NCI-H2081 (cell line): ENCODE measurements around the gene GJA10.
"Not testable (repeated sequence)": the region's sequence is repeated elsewhere in the genome, so short reads cannot be mapped to it uniquely, and the experiment has no call there.

Experiments used
- DNase-seq, 2 experiments: peaks; one replicate each; lab custom pipeline; 2025; lab: John Stamatoyannopoulos, UW

GJA10 gene

DNA sequence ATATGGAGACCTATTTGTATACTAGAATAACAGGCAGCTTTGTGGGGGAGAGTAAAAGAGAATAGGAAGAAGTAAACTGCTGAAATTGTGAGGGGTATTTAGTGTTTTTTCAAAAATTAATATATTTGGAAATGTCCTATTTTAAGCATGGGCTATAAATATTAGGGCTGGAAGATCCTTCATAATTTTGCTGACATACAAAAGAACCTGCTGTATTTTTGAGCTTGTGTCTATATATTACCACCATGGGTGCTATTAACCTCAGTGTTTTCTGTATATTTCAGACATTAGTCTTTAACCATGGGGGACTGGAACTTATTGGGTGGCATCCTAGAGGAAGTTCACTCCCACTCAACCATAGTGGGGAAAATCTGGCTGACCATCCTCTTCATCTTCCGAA, at the start of gene GJA10:
TSS of gene GJA10 (plus strand) at position 301 of the 400 bp plus-strand sequence. CDS start at position 301, 0 bp downstream.
- no peak for DNase-seq

GRCh38 chr6:89847513-89847912, 46.8 kb upstream of the GJA10 start:
- DNase-seq = not testable (repeated sequence)

DNA sequence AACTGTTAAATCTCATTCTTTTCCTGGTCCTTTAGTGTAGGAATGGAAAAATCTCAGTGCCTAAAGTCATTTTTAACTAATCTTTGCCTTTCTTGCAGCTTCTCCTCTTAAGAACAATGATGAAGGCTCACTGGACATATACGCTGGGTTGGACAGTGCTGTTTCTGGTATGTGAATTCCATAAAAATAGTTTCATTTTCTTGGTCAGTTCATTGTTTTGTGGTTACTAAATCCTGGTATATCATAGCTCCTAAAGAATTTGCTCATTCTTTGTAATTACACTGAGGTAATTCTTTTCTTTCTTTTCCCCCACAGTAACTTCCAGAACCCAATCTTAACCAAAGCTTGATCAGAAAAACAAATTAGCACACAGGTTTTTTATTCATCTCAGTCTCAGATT, 41.2 kb upstream of the GJA10 start:
- DNase-seq = no peak

GRCh38 chr6:89858041-89858440, 36.2 kb upstream of the GJA10 start:
- no peak for DNase-seq

DNA sequence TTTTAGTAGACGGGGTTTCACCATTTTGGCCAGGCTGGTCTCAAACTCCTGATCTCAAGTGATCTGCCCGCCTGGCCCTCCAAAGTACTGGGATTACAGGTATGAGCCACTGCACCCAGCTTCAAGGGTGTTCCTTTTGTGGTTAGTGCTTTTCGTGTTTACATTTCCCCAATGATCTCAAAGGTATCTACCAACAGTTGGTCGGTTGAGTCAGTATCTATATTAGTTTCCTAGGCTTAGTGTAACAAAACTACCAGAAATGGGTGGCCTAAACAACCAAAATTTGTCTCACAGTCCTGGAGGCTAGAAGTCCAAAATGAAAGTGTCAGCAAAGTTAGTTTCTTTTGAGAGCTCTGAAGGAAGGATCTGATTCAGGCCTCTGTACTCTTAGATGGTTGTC, 34.5 kb upstream of the GJA10 start:
- DNase-seq = no peak

GRCh38 chr6:89862273-89862672, 32.0 kb upstream of the GJA10 start:
- no peak for DNase-seq

- no peak for DNase-seq
Observed at GRCh38 chr6:89862698-89863097, 31.6 kb upstream of the GJA10 start.

DNA sequence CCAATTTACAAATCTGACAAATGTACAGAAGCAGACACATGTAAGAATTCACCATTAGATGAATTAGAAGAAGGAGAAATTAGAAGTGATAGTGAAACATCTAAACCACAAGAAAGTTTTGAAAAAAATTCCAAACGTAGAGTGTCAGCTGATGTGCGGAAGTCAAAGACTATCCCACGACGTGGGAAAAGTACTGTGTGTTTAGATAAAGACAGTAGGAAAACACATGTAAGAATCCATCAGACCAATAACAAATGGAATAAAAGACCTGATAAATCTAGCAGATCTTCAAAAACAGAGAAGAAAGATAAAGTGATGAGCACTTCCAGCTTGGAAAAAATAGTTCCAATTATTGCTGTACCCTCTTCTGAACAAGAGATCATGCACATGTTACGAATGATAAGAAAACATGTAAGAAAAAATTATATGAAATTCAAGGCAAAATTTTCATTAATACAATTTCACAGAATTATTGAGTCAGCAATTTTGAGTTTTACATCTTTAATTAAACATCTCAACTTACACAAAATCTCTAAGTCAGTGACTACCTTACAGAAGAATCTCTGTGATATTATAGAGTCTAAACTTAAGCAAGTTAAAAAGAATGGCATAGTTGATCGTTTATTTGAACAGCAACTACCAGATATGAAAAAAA, 28.1 kb upstream of the GJA10 start:
- no peak for DNase-seq

- DNase-seq = no peak
Observed at GRCh38 chr6:89873721-89874120, 20.5 kb upstream of the GJA10 start.

DNA sequence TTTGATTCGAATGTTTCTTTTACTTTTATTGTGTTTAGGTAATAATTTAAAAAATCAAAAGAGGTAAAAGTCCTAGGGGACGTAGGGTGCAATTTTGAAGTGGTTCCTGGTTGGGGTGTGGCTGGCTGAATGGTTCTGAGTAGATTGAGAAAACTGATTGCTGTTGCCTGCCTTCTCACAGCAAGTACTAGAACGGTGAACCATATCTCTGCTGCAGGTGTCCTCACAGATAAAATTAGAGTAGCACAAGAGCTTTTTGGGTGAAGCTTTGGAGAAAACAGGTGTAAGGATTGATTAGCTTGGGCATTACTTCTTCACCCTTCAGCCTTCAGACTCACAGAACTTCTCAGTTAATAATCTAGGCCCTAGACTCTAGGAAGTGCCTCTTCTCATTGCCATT, 19.8 kb upstream of the GJA10 start:
- DNase-seq = no peak

DNA sequence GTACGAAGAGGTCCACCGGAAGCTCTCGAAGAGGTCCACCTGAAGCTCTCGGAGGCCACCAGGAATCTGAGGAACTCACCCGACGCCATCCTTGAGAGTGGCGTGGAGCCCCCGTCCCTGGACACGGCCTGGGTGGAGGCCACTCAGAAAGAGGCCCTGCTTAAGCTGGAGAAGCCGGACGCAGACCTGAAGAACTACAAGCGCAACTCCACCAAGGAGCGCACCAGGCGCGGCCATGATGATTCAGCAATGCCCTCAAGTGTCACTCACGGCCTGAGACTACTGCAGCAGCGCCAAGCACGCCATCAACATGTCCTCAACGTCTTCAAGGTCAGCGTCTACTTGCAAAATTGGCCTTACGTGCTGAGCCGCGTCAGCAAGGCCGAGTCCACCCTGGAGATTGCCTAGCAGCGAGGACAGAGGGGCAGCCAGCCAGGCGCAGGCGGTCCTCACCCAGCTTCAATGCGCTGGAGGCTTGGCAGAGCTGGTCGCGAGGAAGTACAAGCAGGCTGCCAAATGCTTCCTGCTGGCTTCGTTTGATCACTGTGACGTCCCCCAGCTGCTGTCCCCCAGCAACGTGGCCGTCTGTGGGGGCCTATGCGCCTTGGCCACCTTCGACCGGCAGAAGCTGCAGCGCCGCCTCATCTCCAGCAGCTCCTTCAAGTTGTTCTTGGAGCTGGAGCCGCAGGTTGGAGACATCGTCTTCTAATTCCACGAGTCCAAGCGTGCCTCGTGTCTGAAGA, 7.7 kb upstream of the GJA10 start:
- no peak for DNase-seq

DNA sequence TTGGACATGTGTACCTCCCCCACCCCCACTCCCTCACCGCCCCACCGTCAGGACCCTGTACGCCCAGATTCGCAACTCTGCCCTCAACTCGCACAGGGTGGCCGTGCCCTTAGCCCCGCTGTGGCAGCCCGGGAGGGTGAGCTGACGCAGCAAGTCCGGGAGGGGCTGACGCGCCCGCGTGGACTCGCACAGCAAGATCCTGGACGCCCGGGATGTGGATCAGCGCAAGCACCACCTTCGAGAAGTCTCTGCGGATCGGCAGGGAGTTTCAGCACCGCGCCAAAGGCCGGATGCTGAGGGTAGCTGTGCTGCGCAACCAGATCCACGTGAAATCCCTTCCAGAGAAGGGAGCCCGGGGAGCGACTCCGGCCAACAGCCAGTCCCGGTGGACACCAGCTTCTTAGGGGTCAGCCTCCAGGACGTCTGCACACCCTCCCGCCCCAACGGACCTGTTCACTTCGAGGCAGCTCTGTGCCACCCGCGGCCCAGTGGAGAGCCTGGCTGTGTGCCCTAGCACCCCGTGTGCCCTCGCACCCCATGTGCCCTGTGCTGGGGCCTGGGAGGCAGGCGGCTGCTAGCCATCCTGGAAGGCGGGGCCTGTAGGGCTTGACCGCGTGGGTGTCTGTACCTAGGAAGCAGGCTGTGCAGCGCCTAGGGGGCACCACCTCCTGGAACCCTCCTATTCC, 6.7 kb upstream of the GJA10 start:
- no peak for DNase-seq

- DNase-seq = no peak
Observed at GRCh38 chr6:89888138-89888514, 6.1 kb upstream of the GJA10 start.

DNA sequence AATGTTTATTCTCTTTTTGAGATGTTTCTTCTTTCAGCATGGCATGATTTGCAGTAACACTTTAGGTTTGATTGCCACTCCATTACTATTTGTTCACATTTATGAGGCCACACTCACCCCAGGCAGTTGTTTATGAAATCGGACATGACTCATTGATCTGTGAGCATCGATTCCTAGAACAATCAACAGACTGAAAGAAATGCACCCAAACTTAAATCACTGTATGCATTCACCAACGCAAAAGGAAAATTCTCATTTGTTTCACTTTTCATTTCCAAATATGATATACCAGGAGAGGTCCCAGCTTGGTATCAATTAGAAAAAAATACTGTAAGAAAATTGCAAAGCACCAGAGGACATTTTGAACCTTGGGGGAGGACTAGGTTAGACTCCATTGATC, 5.4 kb upstream of the GJA10 start:
- no peak for DNase-seq

DNA sequence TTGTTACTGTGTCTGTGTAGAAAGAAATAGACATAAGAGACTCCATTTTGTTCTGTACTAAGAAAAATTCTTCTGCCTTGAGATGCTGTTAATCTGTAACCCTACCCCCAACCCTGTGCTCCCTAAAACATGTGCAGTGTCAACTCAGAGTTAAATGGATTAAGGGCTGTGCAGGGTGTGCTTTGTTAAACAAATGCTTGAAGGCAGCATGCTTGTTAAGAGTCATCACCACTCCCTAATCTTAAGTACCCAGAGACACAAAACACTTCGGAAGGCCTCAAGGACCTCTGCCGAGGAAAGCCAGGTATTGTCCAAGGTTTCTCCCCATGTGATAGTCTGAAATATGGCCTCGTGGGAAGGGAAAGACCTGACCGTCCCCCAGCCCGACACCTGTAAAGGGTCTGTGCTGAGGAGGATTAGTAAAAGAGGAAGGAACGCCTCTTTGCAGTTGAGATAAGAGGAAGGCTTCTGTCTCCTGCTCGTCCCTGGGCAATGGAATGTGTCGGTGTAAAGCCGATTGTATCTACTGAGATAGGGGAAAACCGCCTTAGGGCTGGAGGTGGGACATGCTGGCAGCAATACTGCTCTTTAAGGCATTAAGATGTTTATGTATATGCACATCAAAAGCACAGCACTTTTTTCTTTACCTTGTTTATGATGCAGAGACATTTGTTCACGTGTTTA, 3.3 kb upstream of the GJA10 start:
- DNase-seq = not testable (repeated sequence)

- not testable (repeated sequence) for DNase-seq
Observed at GRCh38 chr6:89892577-89892976, 1.7 kb upstream of the GJA10 start.

DNA sequence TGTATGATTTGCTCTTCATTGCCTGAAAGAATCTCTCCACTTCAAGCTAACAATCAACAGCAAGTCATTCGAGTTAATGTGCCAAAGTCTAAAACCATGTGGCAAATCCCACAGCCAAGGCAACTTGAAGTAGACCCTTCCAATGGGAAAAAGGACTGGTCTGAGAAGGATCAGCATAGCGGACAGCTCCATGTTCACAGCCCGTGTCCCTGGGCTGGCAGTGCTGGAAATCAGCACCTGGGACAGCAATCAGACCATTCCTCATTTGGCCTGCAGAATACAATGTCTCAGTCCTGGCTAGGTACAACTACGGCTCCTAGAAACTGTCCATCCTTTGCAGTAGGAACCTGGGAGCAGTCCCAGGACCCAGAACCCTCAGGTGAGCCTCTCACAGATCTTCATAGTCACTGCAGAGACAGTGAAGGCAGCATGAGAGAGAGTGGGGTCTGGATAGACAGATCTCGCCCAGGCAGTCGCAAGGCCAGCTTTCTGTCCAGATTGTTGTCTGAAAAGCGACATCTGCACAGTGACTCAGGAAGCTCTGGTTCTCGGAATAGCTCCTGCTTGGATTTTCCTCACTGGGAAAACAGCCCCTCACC, 1.1 kb downstream of the GJA10 start:
- DNase-seq = no peak

DNA sequence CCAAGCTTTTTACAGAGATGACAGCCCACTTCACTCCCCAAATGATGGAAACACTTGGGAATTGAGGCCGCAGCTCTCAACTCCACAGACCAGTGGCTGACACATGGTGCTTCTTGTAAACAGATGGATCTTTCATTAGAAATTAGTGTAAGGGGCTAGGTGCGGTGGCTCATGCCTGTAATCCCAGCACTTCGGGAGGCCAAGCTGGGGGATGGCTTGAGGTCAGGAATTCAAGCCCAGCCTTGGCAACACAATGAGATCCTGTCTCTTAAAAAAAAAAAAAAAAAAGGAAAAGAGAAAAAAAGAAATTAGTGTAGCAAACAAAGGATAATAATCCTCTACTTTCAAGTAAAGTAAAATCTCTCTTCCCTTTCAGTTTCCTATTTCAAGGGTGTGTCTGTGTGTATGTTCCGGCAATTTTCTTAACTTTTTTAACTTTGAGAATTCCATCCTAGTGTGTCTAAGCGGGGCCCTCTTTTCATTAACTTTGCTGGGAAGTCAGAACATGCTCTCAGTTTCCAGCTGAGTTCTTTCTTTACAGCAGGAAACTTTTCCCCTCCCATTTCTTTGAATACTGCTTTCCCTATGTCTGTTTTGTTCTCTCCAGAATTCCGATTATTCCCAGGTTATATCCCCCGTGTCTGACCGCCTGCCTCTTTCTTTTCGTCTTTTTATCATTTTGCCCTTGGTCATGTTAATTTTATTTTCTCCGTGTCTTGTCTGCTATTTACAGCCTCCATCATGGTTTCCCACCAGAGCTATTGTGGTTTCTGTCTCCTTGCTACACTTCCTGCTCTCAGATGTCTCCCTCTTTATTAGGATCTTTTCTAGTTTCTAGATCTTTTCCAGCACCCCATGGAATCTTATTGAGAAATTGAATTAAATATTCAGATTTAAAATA, 16.0 kb downstream of the GJA10 start:
- not testable (repeated sequence) for DNase-seq

DNA sequence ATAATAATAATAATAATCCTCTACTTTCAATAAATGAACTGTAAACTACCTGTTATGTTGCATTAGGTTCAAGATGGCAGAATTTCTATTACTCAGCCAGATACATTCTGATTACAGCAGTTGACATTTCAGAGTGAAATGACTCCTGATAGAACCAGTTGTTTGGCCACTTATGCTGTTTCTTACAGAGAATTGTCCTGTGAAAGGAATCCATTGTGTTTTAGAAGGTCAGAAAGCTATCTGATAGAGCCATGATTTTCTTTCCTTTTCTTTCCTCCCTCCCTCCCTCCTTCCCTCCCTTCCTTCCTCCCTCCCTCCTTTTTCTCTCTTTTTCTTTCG, 16.6 kb downstream of the GJA10 start:
- no peak for DNase-seq

DNA sequence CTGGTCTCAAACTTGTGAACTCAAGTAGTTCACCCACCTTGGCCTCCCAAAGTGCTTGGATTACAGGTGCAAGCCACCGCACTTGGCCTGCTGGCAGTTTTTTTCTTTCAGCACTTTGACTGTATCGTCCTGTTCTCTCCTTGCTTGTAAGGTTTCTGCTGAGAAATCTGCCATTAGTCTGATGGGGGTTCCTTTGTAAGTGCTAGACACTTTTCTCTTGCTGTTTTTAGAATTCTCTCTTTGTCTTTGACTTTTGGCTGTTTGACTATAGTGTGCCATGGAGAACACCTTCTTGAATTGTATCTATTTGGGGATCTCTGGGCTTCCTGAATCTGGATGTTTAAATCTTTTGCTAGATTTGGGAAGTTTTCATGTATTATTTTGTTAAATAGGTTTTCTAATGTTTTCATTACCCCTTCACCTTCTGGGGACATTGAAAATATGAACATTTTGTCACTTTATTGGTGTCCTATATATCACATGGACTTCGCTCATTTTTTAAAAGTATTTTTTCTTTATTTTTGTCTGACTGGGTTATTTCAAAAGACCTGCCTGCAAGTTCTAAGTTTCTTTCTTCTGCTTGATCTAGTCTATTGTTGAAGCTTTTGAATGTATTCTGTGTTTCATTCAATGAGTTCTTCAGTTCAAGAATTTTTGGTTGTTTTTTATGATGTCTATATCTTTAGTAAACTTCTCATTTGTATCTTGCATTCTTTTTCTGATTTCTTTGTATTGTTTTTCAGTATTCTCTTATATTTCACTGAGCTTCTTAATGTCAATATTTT, 22.1 kb downstream of the GJA10 start:
- no peak for DNase-seq
